ELF-1 (cell line): ENCODE results near the gene AEBP1.

Experiments
- DNase-seq: peaks from one replicate; pipeline ENCODE4 v3.0.0-alpha.2; 2016; ENCODE audit warnings: low read depth, low spot score

AEBP1 gene

DNA sequence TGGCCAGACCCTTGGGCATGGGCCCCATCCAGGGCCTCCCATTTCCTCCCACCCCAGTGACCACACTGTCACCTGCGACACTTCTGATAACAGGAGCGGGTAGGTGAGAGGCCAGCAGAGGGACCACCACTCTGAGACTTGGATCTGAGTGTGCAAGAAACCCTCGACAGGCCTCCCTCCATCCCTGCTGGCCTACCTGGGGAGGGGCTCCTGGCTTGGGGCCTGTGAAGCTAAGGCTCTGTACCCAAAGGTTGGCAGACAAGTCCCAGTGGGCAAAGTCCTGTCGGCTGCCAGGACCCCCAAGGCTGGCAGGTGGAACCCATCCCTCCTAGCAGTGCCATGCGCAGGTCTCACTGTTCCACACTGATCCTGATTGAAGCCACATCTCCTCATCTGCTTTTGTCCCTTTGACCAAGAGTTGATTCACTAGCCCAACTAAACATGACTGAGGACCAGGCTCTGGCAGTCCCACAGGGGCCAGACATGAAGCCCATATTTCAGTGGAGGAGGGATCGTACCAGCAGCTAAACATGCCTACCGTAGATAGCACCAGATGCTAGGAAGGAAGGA is 37.6 kb upstream of the AEBP1 start:
- no peak for DNase-seq

- DNase-seq, result no peak
These were observed 36.8 kb upstream of the AEBP1 start for GRCh38 chr7:44067064-44067951.

GRCh38 chr7:44068054-44068453 is 36.1 kb upstream of the AEBP1 start:
- no peak for DNase-seq

- DNase-seq, result no peak
These were observed 32.3 kb upstream of the AEBP1 start for GRCh38 chr7:44071726-44072363.

DNA sequence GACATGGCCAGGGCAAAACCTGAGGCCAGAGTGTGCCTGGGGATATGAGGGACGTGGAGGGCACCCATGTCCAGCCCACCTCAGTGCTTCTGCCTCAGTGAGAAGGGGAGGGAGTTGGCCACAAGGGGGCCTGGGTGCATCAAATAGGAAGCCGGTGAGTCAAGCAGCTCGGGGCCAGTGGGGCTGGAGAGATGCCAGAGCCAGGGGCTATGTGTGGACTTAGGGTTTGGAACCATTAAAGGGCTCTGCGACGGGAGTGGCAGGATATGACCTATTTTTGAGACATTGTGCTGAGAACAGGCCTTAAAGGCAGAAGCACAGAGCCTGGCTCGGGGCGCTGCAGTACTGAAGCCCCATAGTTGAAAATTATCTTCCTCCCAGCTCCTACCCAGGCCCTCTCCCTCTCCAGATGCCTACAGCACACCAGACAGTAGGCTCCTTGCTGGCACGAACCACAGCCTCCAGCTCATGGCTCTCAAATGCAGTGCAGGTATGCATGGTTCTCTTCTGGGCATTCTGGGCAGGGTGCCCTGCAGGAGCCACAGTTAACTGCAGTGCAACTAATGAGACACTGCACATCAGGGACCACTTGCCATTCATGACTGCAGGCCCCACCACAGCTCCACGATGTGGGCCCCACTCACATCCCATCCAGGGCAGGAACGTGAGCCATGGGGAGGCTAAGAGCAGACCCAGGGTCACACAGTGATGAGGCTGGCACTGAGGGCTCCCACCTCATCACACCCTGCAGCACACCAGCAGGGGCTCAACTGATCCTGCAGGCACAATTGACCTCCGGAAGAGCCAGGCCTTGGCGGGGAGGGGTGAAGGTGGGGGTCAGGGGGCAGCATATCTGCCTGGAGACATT is 31.5 kb upstream of the AEBP1 start:
- DNase-seq, result peak; percentile 77

DNA sequence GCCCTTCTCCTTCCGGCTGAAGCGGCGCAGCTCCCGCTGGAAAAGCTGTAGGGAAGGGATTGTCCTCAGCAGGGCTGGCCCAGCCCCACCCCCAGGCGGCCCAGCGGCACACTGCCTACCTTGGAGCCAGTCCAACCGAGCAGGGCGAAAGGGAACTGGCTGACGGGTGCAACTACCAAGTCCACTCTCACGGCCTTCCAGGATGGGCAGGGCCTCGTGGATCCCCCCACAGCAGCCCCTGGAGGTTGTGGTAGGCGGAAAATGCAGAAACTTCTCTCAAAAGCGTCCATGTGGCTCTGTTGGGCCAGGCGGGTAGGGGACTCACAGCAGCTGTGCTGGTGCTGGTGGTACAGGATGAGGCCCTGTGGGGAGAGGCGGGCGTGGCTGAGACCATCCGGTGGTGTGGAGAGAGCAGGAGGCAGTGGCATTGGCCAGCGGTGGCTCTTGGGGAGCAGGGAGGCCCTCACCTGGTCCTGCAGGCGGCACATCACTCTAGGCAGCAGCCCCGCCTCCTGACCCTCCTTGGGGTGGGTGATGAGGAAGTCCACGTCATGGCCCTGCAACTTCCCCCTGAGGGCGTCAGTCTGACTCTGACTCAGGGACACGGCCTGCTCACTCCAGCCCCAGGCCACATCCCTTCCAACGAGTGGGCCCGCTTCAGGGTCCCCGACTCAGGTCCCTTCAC is 30.3 kb upstream of the AEBP1 start:
- peak; percentile 34 for DNase-seq

- DNase-seq, result no peak
These were observed 29.8 kb upstream of the AEBP1 start for GRCh38 chr7:44074349-44074695.

GRCh38 chr7:44075296-44076075 is 28.7 kb upstream of the AEBP1 start:
- DNase-seq, result no peak

GRCh38 chr7:44076101-44076895 is 27.8 kb upstream of the AEBP1 start:
- no peak for DNase-seq

DNA sequence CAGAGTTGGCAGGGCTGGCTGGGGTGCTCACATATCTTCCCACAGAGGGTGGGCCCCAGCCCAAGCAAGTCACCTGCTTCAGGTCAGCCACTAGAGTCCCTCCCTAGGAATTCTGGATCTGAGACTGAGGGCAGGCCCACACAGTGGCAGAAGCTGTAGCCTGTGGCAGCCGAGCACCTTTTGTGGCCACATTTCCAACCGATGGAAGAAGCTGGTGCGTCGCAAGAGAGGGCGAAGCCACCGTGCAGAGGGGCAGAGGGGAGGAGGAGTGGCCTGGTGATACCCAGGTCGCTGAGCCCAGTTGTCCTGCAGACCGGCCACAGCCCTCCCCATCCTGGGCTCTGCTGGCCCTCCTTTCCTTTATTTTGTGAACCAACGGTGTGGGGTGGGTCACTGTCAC is 27.1 kb upstream of the AEBP1 start:
- DNase-seq, result no peak

GRCh38 chr7:44077681-44078091 is 26.5 kb upstream of the AEBP1 start:
- DNase-seq, result no peak

DNA sequence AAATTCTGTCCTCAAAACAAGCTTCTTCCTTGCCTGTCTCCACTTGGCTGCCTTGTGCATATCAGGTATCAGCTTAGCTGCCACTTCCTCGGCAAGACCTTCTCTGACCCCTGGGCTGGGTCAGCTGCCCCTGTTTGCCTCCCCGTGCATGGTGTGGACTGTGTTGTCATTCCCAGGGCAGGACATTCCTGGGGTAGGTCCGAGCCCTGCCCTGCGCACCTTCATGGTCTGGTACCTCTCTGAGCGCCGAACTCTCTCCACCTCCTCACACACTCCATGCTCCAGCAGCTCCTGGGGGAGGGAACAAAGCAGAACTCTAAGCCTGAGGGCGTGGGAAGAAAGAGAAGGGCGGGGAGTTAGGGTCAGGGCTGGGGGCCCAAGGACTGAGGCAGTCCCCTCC is 25.6 kb upstream of the AEBP1 start:
- no peak for DNase-seq

GRCh38 chr7:44079331-44080021 is 24.7 kb upstream of the AEBP1 start:
- no peak for DNase-seq

DNA sequence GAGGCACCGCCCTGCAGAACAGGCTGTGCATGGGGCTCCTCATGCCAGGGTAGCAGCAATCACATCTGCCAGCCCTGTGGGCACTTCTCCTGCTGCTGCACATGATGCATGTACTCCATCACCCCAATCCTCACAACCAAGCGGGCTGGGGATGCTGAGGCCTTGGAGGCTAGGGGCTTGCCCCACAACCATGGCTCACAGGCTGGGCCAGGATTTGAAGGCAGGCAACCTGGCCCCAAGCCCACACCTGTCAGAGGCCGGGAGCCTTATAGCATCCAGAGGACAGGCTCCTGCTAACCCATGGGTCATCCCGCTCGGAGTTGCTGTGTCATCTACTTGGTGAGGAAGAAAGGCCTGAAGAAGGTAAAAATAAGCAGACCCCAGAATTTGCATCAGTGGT is 24.0 kb upstream of the AEBP1 start:
- no peak for DNase-seq

- DNase-seq, result no peak
These were observed 23.4 kb upstream of the AEBP1 start for GRCh38 chr7:44080686-44081265.

GRCh38 chr7:44081266-44081748 is 22.8 kb upstream of the AEBP1 start:
- no peak for DNase-seq

- DNase-seq, result peak; percentile 99
These were observed 21.5 kb upstream of the AEBP1 start for GRCh38 chr7:44082541-44083207.

DNA sequence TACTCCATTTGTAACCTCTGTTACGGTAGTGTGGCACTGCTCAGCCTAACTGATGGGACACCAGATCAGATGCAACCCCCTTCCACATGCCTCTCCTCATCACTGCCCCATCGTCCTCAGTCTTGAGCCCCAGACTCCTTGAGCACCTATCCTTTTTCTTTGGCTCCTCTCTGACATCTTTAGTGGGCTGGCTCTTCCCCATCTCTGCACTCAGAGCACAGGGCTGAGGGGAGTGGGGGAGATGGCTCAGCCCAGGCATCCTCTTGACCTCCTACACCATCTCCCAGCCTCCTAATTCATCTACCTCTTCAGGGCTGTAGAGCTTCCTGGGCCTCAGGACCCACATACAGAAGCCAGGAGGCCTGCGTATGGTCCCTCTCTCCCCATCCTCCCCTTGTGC is 20.3 kb upstream of the AEBP1 start:
- no peak for DNase-seq
